GM12864 (cell line): ENCODE data around the gene ACP4.

Experiments
- DNase-seq: peaks from one replicate; pipeline ENCODE4 v3.0.0-alpha.2; 2011; ENCODE audit warnings: low read depth
- H3K4me3 ChIP-seq: 2 replicates; pipeline ENCODE4 v1.5.1; 2011; ENCODE audit warnings: mild to moderate bottlenecking, low read depth, low read length, control low read depth
- CTCF ChIP-seq: IDR thresholded peaks from 2 replicates; pipeline ENCODE4 v1.5.1; 2011; ENCODE audit warnings: low read depth, mild to moderate bottlenecking, moderate library complexity, low read length, control low read depth, inconsistent platforms; ENCODE audit errors: missing control alignments

The ACP4 gene

DNA sequence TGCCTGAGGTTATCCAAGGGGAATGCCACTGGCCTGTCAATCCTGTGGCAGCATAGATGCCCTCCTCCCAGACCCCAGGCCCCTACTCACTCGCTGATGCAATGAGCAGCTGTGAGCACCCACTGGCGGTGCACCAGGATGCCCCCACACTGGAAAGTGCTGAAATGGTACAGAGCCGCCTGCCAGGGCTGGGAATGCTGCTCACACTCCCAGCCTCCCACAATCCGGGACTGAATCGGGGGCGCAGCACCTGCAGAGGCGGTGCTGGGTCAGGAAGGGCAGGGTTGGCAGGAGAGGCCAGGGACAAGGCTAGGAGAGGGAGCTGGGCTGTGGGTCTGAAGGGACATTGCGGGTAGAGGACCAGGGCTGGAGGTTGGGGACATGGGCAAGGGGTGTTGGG is 31.4 kb downstream of the ACP4 start:
- no peak overlapping the region for H3K4me3 ChIP-seq
- no peak for DNase-seq
- no peak for TF ChIP-seq CTCF

DNA sequence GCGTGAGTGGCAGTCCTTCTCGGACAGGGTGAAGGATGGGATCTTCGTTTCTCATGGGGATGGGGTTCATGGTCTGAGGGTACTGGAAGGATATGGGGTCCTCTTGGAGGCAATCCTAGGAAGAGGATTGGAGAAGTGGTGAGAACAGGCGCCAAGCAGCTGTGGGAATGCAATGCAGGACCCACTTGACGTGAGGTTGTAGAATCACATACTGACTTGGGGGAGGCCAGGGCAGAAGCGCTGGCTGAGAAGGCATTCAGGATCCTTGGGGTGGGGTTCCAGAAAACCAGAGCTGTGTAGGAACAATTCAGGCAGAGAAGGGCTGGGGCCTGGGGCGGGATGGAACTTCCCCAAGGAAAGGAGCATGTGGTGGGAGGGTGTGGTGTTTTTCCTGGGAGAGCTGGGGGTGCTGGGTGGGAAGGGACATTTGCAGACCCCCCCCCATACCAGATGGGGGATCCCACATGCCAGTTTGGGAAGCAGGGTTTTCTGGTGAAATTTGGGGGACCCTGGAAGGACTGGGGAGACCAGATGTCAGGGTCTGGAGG is 32.5 kb downstream of the ACP4 start:
- TF ChIP-seq CTCF = no peak
- DNase-seq = no peak

DNA sequence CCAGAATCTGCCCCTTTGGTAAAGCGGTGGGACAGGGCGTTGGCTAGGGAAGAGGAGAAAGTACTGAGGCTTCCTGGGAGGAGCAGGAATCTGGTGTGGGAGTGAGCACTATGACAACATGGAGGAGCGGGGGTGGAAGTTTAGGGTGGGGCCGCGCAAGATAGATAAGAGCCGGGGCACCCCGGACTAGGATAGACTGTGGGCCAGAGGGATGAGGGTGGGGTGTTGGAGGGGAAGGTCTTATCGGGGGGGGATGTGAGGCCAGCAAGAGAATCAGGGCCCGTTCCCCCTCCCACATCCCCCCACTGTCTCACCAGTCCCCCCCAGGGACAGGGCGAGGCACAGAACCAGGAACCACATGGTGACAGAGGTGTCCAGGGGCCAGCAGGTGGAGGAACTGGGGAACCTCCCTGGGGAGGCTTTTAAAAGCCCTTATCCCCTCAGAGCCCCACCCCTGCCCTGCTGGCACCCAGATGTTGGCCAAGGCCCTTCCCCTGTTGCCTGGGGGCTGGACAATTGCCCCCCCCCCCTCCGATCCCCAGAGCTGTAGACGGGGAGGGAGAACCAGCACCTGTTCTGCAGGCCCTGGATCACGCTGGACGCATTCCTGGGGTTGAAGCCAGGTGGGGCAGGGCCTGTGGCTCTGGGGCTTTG is 33.3 kb downstream of the ACP4 start, which contains the start of gene KLK1:
Gene KLK1 (minus strand): TSS at position 399 of the 654 bp plus-strand sequence. CDS start 39 bp downstream, at position 360.
- no peak for TF ChIP-seq CTCF
- no peak for DNase-seq
- no peak within 1 kb of the TSS for H3K4me3 ChIP-seq

More for the DNA sequence above, 32.5 kb downstream of the ACP4 start:
- H3K4me3 ChIP-seq = no peak overlapping the region

- DNase-seq = no peak
- no peak for TF ChIP-seq CTCF
- no peak overlapping the region for H3K4me3 ChIP-seq
Measured at GRCh38 chr19:50826492-50827240, 36.5 kb downstream of the ACP4 start.

DNA sequence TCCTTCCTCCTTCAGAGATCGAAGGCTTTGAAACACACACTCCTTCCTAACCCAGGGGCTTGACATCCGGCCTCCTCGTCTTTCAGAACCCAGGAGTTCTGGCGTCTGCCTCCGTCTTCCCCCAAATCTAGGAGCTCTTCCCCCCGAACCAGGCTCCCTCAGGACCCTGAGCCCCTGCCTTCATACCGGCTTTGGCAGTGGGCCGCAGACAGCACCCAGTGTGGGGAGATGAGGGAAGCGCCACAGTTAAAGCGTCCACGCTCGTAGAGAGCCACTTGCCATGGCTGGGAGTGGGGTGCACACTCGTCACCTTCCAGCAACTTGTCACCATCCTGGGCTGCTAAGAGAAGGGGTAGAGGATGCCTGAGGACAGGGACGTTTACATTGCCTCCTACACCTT is 37.3 kb downstream of the ACP4 start:
- H3K4me3 ChIP-seq = no peak overlapping the region
- no peak for DNase-seq
- no peak for TF ChIP-seq CTCF

- DNase-seq = no peak
- H3K4me3 ChIP-seq = no peak overlapping the region
- no peak for TF ChIP-seq CTCF
Measured at GRCh38 chr19:50829801-50830200, 39.6 kb downstream of the ACP4 start.
